Activated CD4-positive, alpha-beta T cell treated with anti-CD3 and anti-CD28 coated beads for 36 hours (primary cell): ENCODE results near the gene LIF. TPM values are rescaled to one million over a fixed set of nuclear protein-coding genes. Genes with fewer than 3 reads are reported as not detected.

Experiments
- ATAC-seq: fragments of 200-7000 bp; cut with Tn5 transposase; one replicate; pipeline ENCODE4 v1.10.0; 2021; ENCODE audit warnings: mild to moderate bottlenecking, moderate library complexity
- CTCF ChIA-PET: fragments of 350-600 bp; sonication (Branson Sonifier 250); formaldehyde crosslinking; loops from one replicate; lab custom pipeline; 2021; ENCODE audit warnings: antibody characterized with exemption; lab: Charles Lee
- POLR2A ChIA-PET: fragments of 350-600 bp; sonication (Branson Sonifier 250); formaldehyde crosslinking; loops from one replicate; lab custom pipeline; 2021; ENCODE audit warnings: antibody characterized with exemption, inconsistent platforms; lab: Charles Lee
- DNase-seq: peaks from one replicate; pipeline ENCODE4 v3.0.0-alpha.2; 2020
- H3K27ac Mint-ChIP-seq: one replicate; pipeline ENCODE4 v1.8.0; 2021; ENCODE audit warnings: mixed read lengths
- H3K27me3 Mint-ChIP-seq: one replicate; pipeline ENCODE4 v1.8.0; 2021; ENCODE audit warnings: mixed read lengths
- H3K36me3 Mint-ChIP-seq: one replicate; pipeline ENCODE4 v1.8.0; 2021; ENCODE audit warnings: low read depth, mixed read lengths
- H3K4me1 Mint-ChIP-seq: one replicate; pipeline ENCODE4 v1.8.0; 2021; ENCODE audit warnings: mixed read lengths
- H3K4me3 Mint-ChIP-seq: one replicate; pipeline ENCODE4 v1.8.0; 2021; ENCODE audit warnings: mild to moderate bottlenecking, moderate library complexity, mixed read lengths
- H3K9me3 Mint-ChIP-seq: one replicate; pipeline ENCODE4 v1.8.0; 2021; ENCODE audit warnings: low read depth, mixed read lengths
- intact Hi-C, 2 experiments: fragments of 100-400 bp; cut with DNase I in 1 of 2; cut with micrococcal nuclease in 1 of 2; formaldehyde crosslinking; loops; one replicate each; pipeline versions ENCODE4 v1.14.2 to v1.15.1; 2022 to 2024; cut with DNase I, micrococcal nuclease
- total RNA-seq, 2 experiments: library from RNA; stranded (reverse); gene quantifications; one replicate each; pipeline ENCODE4 v1.2.3, GENCODE V29; 2021

LIF gene
- total RNA-seq, 2 experiments from 2014 or later: 77.3 to 105 TPM

DNA sequence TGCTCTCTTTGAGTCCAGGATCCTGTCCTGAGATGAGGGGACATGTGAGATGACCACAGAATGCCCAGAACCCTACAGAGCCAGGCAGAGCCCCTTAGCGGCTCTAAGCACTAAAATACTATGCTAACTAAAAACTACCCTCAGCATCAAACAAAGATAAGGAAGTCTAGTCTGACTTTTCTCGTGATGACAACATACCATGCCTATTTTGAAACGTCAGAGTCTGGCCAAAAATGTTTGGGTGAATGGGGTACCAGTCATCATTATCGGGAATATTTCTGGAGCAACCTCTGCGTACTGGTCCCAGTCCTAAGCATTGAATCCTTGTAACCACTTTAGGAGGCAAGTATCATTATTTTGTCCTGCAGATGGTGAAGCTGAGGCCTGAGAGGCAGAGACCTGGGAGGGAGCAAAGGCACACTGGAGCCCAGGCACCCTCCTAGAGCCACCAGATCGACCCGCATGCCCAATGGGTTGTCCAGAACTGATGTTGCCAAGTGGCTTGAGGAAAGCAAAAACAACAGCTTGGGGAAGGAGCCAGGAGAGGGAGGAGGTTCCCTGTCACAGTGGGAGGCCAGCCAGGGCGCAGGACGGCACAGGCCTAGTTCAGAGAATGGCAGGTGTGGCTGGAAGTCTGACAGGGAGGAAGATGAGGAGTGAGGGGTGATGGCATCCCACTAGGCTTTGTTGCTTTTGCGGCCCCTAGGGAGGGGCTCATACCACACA, 27.3 kb upstream of the LIF start:
- Mint-ChIP-seq H3K9me3 (no peaks in the 10 kb centered on the region), H3K36me3 (peaks cover 27% of the 10 kb centered on the region), H3K27me3 (no peaks in the 10 kb centered on the region), H3K4me1 (peaks cover 37% of the 10 kb centered on the region), H3K4me3 (no peak overlapping the region), H3K27ac (no peak overlapping the region)
- ATAC-seq: no peak
- intact Hi-C loops: no loop called here
- POLR2A ChIA-PET: no interaction called here
- DNase-seq: no peak
- CTCF ChIA-PET: no interaction called here

DNA sequence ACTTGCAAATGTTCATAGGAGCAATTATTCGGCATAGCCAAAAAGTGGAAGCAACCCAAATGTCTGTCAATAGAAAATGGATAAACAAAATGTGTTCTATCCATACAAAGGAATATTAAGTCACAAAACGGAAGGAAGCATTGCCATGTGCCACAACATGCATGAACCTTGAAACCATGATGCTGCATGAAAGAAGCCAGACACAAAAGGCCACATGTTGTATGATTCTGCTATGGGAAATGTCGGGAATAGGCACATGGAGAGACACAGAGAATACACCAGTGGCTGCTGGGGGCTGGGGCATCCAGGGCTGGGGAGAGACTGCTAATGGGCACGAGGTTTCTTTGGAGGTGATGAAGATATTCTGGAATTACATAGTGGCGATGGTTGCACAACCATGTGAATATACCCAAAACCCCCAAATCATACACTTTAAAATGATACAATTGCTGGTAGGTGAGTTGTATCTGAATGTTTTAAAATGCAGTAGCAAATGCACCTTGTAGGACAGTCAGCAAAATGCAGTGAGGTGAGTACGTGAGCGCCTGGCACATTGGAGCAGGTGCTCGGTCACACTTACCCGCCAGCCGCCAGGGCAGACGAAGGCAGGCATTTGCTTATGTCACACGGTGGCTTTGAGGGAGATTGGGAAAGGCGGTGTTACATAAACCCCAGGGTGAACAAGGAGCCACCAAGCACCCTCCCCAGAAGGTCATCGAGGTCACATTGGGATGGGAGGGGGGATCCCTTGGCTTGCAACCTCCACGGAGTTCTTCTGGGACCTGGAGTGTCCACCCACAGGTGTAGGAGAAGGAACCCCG, 26.4 kb upstream of the LIF start:
- Mint-ChIP-seq H3K4me1 (peaks cover 41% of the 10 kb centered on the region), H3K27ac (no peak overlapping the region), H3K36me3 (peaks cover 33% of the 10 kb centered on the region), H3K27me3 (no peaks in the 10 kb centered on the region), H3K4me3 (no peak overlapping the region), H3K9me3 (no peaks in the 10 kb centered on the region)
- ATAC-seq (no peak), DNase-seq (no peak)
- intact Hi-C loops: no loop called here
- ChIA-PET POLR2A (no interaction called here), CTCF (interaction anchor here (0.7 kb wide), 1 partner anchor 177 kb away, joined by 3 read pairs; no protein-coding TSS in a partner anchor)

DNA sequence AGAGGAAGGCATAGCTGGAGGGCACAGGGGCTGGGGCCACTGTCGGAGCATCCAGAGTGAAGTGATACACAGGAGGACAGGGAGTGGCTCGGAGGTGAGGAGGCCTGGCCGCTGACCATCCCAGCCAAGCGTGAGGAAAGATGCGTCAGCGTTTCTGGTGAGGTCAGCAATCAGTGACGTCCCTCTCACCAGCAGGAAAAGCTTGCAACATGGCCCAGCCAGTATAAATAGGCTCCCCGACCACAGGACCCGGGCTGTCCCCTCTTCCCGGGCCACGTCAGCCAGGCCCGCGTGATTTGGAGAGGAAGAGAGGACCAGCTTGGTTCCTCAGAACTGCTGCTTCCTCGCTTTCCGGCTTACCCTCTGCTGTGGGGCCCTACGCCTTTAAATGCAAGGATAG, 24.3 kb upstream of the LIF start:
- ChIA-PET POLR2A (no interaction called here), CTCF (interaction anchor here (0.6 to 1.0 kb wide), 2 partner anchors 17 to 97 kb away, joined by 3 read pairs; no protein-coding TSS in a partner anchor)
- Mint-ChIP-seq H3K4me1 (peaks cover 33% of the 10 kb centered on the region), H3K9me3 (no peaks in the 10 kb centered on the region), H3K27ac (no peak overlapping the region), H3K27me3 (no peaks in the 10 kb centered on the region), H3K36me3 (peaks cover 45% of the 10 kb centered on the region), H3K4me3 (no peak overlapping the region)
- ATAC-seq (no peak), DNase-seq (no peak)
- intact Hi-C loops: no loop called here

DNA sequence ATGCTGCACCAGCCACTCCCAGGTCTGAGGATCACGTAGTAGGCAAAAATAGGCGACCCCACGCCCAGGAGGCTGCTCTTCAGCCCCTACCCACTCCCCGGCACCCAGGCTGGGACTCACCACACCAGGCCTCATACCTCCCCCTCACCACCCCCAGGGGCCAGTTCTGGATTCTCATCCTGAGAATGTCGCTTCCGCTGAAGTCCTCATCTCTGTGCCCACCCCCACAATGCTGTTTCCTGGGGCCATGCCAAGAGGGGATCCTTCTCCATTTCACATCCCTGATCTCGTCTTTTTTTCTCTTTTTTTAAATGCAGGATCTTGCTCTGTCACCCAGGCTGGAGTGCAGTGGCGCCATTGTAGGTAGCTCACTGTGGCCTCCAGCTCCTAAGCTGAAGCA, 21.8 kb upstream of the LIF start:
- ATAC-seq: no peak
- POLR2A ChIA-PET: no interaction called here
- Mint-ChIP-seq H3K4me1 (peaks cover 33% of the 10 kb centered on the region), H3K27ac (peak overlapping the region; percentile 98), H3K27me3 (no peaks in the 10 kb centered on the region), H3K36me3 (peaks cover 52% of the 10 kb centered on the region), H3K9me3 (no peaks in the 10 kb centered on the region), H3K4me3 (peak overlapping the region; percentile 88)
- no peak for DNase-seq
- intact Hi-C loops: loop anchor here in 1 of 2 experiments (5.0 to 10.0 kb wide), 4 partner anchors 384 to 699 kb away; partner anchors contain the start of genes MORC2, MTMR3, NF2 and TUG1
- CTCF ChIA-PET: interaction anchor here (0.7 to 2.0 kb wide), 3 partner anchors 12 to 160 kb away, joined by 4 to 5 read pairs (median 5); no protein-coding TSS in a partner anchor

DNA sequence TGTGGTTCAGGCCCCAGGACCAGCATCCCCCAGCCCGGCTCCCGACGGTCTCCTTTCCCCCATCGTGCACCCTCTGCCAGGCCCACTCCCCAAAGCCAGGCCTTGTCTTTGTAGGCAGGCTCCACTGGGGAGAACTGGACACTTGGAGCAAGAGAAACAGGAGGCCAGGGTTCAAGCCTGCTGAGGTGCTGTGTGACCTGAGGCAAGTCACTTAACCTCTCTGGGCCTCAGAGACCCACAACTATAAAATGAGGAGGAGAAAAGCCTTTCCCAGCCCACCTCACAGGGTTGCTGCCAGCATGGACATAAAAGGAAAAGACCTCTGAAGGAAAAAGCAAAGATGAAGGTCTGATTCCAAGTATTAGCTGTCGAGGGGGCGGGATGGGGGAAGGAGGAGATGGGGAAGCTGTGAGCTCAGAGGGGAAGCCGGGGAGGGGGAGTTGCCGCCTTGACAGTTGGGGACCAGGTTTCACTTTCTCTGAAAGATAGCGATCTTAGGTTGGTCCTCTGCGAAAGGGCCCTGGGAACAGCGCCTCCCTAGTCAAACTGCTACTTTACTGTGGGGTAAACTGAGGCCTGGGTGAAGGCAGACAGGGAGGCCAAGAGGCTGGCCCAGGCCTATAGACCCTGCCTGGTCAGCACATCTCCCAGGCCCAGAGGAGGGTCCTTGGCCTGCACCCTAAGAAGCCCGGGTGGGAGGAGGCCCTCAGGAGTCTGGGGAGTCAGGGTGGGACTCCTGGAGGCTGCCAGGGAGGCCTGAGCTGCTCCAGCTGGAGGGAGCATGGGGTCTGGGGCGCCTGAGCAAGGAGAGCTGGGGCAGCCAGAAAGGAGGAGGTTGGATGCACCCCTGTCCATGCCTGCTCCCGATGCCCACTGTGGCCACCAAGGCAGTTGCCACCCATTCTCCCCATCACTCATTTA, 21.1 kb upstream of the LIF start:
- peak; percentile 14 for ATAC-seq
- peaks cover 38% of the 10 kb centered on the region for H3K4me1 Mint-ChIP-seq
- ChIA-PET POLR2A (interaction anchor here (0.6 kb wide), 1 partner anchor 160 kb away, joined by 4 read pairs; no protein-coding TSS in a partner anchor), CTCF (interaction anchor here (0.7 to 2.0 kb wide), 6 partner anchors 18 to 160 kb away, joined by 3 to 7 read pairs (median 4); no protein-coding TSS in a partner anchor)
- peaks cover 57% of the 10 kb centered on the region for H3K36me3 Mint-ChIP-seq
- peak overlapping the region; percentile 98 for H3K27ac Mint-ChIP-seq
- no peaks in the 10 kb centered on the region for H3K27me3 Mint-ChIP-seq
- H3K9me3 Mint-ChIP-seq: no peaks in the 10 kb centered on the region
- intact Hi-C loops: loop anchor here in 1 of 2 experiments (1.0 to 10.0 kb wide), 6 partner anchors 120 to 700 kb away; partner anchors contain the start of genes MORC2, MTMR3, NF2 and PES1
- H3K4me3 Mint-ChIP-seq: peak overlapping the region; percentile 88
- peak; percentile 76 for DNase-seq

DNA sequence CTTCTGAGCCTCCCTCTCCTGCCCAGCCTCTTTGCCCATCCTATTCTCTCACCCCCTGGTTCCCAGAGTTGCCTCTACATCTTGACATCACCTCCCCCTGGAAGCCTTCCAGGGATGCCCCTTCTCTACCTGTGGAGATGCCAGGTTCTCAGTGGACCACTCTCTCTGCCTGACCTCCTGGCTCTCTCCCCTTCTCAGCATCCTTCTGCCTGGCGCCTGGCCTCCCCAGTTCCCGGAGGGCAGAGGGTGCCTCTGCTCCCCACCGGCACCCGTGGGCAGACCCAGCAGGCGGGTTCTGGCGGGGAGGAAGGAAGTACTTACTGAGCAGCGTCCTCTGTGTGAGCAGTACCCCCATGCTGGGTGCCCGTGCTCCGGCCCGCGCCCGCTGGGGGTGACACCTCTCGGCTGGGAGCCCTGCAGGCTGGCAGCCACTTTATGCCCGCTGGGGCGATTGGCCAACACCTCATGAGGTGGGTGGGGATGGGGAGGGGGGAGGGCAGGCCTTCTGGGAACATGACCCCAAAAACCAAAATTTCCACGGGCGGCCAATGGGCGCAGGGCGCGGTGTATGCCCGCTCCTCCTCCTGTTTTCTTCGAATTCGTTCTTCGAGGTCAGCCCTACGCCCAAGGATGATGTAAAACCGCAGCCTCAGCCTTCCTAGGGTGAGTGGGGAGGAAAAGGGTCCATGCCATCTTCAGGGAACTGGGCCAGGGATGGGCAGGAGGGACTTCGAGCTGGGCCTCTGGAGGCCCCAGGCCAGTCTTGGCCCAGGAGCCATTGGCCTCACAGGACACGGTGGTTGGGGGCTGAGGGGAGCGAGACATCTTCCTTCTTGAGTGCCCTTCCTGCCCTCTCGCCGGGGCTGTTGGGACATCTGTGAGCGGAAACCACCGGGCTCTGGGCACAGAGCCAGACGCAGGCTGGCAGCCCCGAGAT, 20.2 kb upstream of the LIF start, which contains the start of gene OSM:
Gene OSM, minus strand, starts transcription at position 407 of the 937 bp plus-strand sequence. Its CDS starts 52 bp downstream, at position 355.
- ChIA-PET POLR2A (interaction anchor here (0.6 kb wide), 1 partner anchor 159 kb away, joined by 4 read pairs; no protein-coding TSS in a partner anchor), CTCF (interaction anchor here (0.6 to 3.7 kb wide), 8 partner anchors 19 to 159 kb away, joined by 3 to 43 read pairs (median 5); no protein-coding TSS in a partner anchor)
- H3K27ac Mint-ChIP-seq: peak within 1 kb of the TSS; percentile 98
- intact Hi-C loops: loop anchor here in 1 of 2 experiments (1.0 to 10.0 kb wide), 10 partner anchors 20 to 701 kb away; partner anchors contain the start of genes LIF, MORC2, MTMR3 and NF2
- no peaks in the 10 kb centered on the region for H3K9me3 Mint-ChIP-seq
- DNase-seq (peak; percentile 86), ATAC-seq (peak; percentile 37)
- peaks cover 62% of the 10 kb centered on the region for H3K36me3 Mint-ChIP-seq
- H3K27me3 Mint-ChIP-seq: no peaks in the 10 kb centered on the region
- H3K4me1 Mint-ChIP-seq: peaks cover 45% of the 10 kb centered on the region
- peak within 1 kb of the TSS; percentile 88 for H3K4me3 Mint-ChIP-seq

DNA sequence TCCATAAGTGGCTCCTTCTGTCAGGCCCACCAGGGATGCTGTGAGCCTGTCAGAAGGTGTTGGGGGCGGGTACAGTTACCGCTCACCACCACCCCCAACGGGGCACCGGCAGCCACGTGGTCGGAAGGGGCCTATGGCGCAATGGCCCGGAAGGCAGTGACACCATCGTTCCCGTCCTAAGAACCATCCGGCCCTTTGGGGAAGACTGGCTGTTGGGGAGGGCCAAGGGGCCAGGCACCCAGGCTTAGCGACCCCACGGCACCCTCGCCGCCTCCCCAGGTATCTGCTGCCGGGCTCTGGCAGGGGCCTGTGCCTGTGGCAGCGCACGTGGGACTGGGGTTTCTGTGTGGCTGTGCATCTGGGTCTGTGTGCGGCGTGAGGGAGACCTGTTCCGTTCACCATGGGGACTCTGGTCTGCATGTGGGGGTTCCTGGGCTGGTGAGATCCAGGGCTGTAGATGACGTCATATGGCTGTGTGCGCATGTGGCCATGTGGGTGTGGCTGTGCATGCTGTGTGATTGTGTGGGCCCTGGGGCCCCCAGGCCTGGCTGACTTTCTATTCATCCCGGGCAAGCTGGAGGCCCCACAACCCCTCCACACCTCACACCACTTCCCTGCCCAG, 19.4 kb upstream of the LIF start:
- Mint-ChIP-seq H3K4me1 (peaks cover 43% of the 10 kb centered on the region), H3K4me3 (peak overlapping the region; percentile 88), H3K9me3 (no peaks in the 10 kb centered on the region), H3K36me3 (peaks cover 55% of the 10 kb centered on the region), H3K27me3 (no peaks in the 10 kb centered on the region), H3K27ac (peak overlapping the region; percentile 98)
- intact Hi-C loops: loop anchor here in 1 of 2 experiments (1.0 to 10.0 kb wide), 9 partner anchors 20 to 701 kb away; partner anchors contain the start of genes LIF, MORC2, MTMR3 and NF2
- DNase-seq (peak; percentile 92), ATAC-seq (peak; percentile 77)
- POLR2A ChIA-PET: no interaction called here
- CTCF ChIA-PET: interaction anchor here (0.6 to 3.7 kb wide), 3 partner anchors 14 to 80 kb away, joined by 3 to 43 read pairs (median 5); no protein-coding TSS in a partner anchor

DNA sequence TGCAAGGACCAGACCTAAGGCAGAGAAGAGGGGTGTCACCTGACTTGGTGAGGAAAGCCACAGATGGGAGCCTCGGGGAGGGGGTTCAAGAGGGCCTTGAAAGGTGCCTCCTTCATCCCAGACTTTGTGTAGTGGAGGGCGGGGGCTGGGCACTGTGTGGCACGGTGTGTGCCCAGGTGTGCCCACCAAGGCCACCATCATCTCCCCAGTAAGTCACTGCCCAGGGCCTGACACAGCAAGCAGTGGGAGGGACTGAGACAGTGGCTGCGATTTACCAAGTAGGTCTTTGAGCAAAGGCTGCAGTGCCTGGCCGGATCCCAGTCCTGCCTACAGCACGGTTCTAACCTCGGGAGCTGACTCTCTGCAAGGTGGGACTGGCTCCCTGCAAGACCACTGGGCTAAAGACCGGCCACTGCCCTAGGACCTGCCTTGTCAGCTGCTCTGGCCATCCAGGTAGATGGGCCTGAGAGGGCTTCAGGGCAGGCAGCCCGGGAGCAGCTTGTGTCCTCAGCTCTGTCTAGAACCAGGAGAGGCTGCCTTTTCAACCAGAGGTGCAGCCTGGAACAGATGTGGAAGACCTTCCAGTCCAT, 18.7 kb upstream of the LIF start:
- no peaks in the 10 kb centered on the region for H3K9me3 Mint-ChIP-seq
- peaks cover 43% of the 10 kb centered on the region for H3K4me1 Mint-ChIP-seq
- no peaks in the 10 kb centered on the region for H3K27me3 Mint-ChIP-seq
- intact Hi-C loops: loop anchor here in 1 of 2 experiments (5.0 to 10.0 kb wide), 4 partner anchors 380 to 702 kb away; partner anchors contain the start of genes MORC2, MTMR3, NF2 and TUG1
- no peak for DNase-seq
- H3K27ac Mint-ChIP-seq: peak overlapping the region; percentile 98
- POLR2A ChIA-PET: interaction anchor here (0.6 to 1.0 kb wide), 3 partner anchors 37 to 83 kb away, joined by 3 to 4 read pairs (median 3); no protein-coding TSS in a partner anchor
- ATAC-seq: no peak
- CTCF ChIA-PET: interaction anchor here (0.6 to 3.7 kb wide), 5 partner anchors 14 to 126 kb away, joined by 3 to 43 read pairs (median 4); no protein-coding TSS in a partner anchor
- peak overlapping the region; percentile 88 for H3K4me3 Mint-ChIP-seq
- peaks cover 50% of the 10 kb centered on the region for H3K36me3 Mint-ChIP-seq
